Measurements from ENCODE around the gene TMEM150C.
A peak's percentile ranks its signal among the peaks of the same experiment; 100 is the strongest.

TMEM150C gene

GRCh38 chr4:82561786-82562563 is at the start of gene TMEM150C:
Gene TMEM150C (minus strand): TSS chr4:82561988. CDS start chr4:82504657, 57,331 bp downstream.
- peaks cover 12% of the 10 kb centered on the region for H3K27me3 ChIP-seq (ENCODE audit: control insufficient read depth, insufficient read depth, low read length)
- H3K4me1 ChIP-seq (ENCODE audit: control insufficient read depth, insufficient read depth, low read length) = no peaks in the 10 kb centered on the region
- H3K9me3 ChIP-seq (ENCODE audit: control insufficient read depth, low read length) = no peaks in the 10 kb centered on the region
- H3K9ac ChIP-seq (ENCODE audit: low read length) = peak within 1 kb of the TSS; percentile 33
- H3K4me3 ChIP-seq (ENCODE audit: low read length) = no peak within 1 kb of the TSS
- no peaks in the 10 kb centered on the region for H3K36me3 ChIP-seq (ENCODE audit: control insufficient read depth, insufficient read depth, low read length)

- Histone ChIP-seq H3K9me3 (ENCODE audit: control insufficient read depth, low read length) (no peaks in the 10 kb centered on the region), H3K36me3 (ENCODE audit: control insufficient read depth, insufficient read depth, low read length) (no peaks in the 10 kb centered on the region), H3K27me3 (ENCODE audit: control insufficient read depth, insufficient read depth, low read length) (no peaks in the 10 kb centered on the region), H3K4me3 (ENCODE audit: low read length) (no peak overlapping the region), H3K9ac (ENCODE audit: low read length) (no peak overlapping the region), H3K4me1 (ENCODE audit: control insufficient read depth, insufficient read depth, low read length) (no peaks in the 10 kb centered on the region)
These were observed 49.7 kb upstream of the TMEM150C start for GRCh38 chr4:82611527-82611926.

- no peaks in the 10 kb centered on the region for H3K9me3 ChIP-seq (ENCODE audit: control insufficient read depth, low read length)
- no peak overlapping the region for H3K4me3 ChIP-seq (ENCODE audit: low read length)
- H3K9ac ChIP-seq (ENCODE audit: low read length) = no peak overlapping the region
- H3K4me1 ChIP-seq (ENCODE audit: control insufficient read depth, insufficient read depth, low read length) = no peaks in the 10 kb centered on the region
- no peaks in the 10 kb centered on the region for H3K27me3 ChIP-seq (ENCODE audit: control insufficient read depth, insufficient read depth, low read length)
- no peaks in the 10 kb centered on the region for H3K36me3 ChIP-seq (ENCODE audit: control insufficient read depth, insufficient read depth, low read length)
These were observed 48.3 kb upstream of the TMEM150C start for GRCh38 chr4:82610041-82610440.

GRCh38 chr4:82606622-82607021 is 44.8 kb upstream of the TMEM150C start:
- no peak overlapping the region for H3K4me3 ChIP-seq (ENCODE audit: low read length)
- H3K36me3 ChIP-seq (ENCODE audit: control insufficient read depth, insufficient read depth, low read length) = no peaks in the 10 kb centered on the region
- H3K27me3 ChIP-seq (ENCODE audit: control insufficient read depth, insufficient read depth, low read length) = no peaks in the 10 kb centered on the region
- H3K9ac ChIP-seq (ENCODE audit: low read length) = no peak overlapping the region
- H3K9me3 ChIP-seq (ENCODE audit: control insufficient read depth, low read length) = no peaks in the 10 kb centered on the region
- no peaks in the 10 kb centered on the region for H3K4me1 ChIP-seq (ENCODE audit: control insufficient read depth, insufficient read depth, low read length)

- no peak overlapping the region for H3K9ac ChIP-seq (ENCODE audit: low read length)
- no peaks in the 10 kb centered on the region for H3K4me1 ChIP-seq (ENCODE audit: control insufficient read depth, insufficient read depth, low read length)
- no peaks in the 10 kb centered on the region for H3K27me3 ChIP-seq (ENCODE audit: control insufficient read depth, insufficient read depth, low read length)
- no peak overlapping the region for H3K4me3 ChIP-seq (ENCODE audit: low read length)
- no peaks in the 10 kb centered on the region for H3K36me3 ChIP-seq (ENCODE audit: control insufficient read depth, insufficient read depth, low read length)
- H3K9me3 ChIP-seq (ENCODE audit: control insufficient read depth, low read length) = no peaks in the 10 kb centered on the region
These were observed 42.7 kb upstream of the TMEM150C start for GRCh38 chr4:82604522-82604921.

GRCh38 chr4:82601242-82602015 is 39.6 kb upstream of the TMEM150C start:
- no peaks in the 10 kb centered on the region for H3K27me3 ChIP-seq (ENCODE audit: control insufficient read depth, insufficient read depth, low read length)
- no peaks in the 10 kb centered on the region for H3K4me1 ChIP-seq (ENCODE audit: control insufficient read depth, insufficient read depth, low read length)
- H3K9ac ChIP-seq (ENCODE audit: low read length) = no peak overlapping the region
- no peak overlapping the region for H3K4me3 ChIP-seq (ENCODE audit: low read length)
- no peaks in the 10 kb centered on the region for H3K36me3 ChIP-seq (ENCODE audit: control insufficient read depth, insufficient read depth, low read length)
- H3K9me3 ChIP-seq (ENCODE audit: control insufficient read depth, low read length) = no peaks in the 10 kb centered on the region

GRCh38 chr4:82599336-82599735 is 37.5 kb upstream of the TMEM150C start:
- Histone ChIP-seq H3K9ac (ENCODE audit: low read length) (no peak overlapping the region), H3K4me3 (ENCODE audit: low read length) (no peak overlapping the region), H3K27me3 (ENCODE audit: control insufficient read depth, insufficient read depth, low read length) (no peaks in the 10 kb centered on the region), H3K36me3 (ENCODE audit: control insufficient read depth, insufficient read depth, low read length) (no peaks in the 10 kb centered on the region), H3K9me3 (ENCODE audit: control insufficient read depth, low read length) (no peaks in the 10 kb centered on the region), H3K4me1 (ENCODE audit: control insufficient read depth, insufficient read depth, low read length) (no peaks in the 10 kb centered on the region)

- no peak overlapping the region for H3K4me3 ChIP-seq (ENCODE audit: low read length)
- H3K9me3 ChIP-seq (ENCODE audit: control insufficient read depth, low read length) = no peaks in the 10 kb centered on the region
- no peaks in the 10 kb centered on the region for H3K36me3 ChIP-seq (ENCODE audit: control insufficient read depth, insufficient read depth, low read length)
- H3K9ac ChIP-seq (ENCODE audit: low read length) = no peak overlapping the region
- peaks cover 5% of the 10 kb centered on the region for H3K27me3 ChIP-seq (ENCODE audit: control insufficient read depth, insufficient read depth, low read length)
- H3K4me1 ChIP-seq (ENCODE audit: control insufficient read depth, insufficient read depth, low read length) = no peaks in the 10 kb centered on the region
These were observed 32.7 kb upstream of the TMEM150C start for GRCh38 chr4:82594456-82594855.

GRCh38 chr4:82593411-82593810 is 31.6 kb upstream of the TMEM150C start:
- H3K4me3 ChIP-seq (ENCODE audit: low read length) = no peak overlapping the region
- H3K36me3 ChIP-seq (ENCODE audit: control insufficient read depth, insufficient read depth, low read length) = no peaks in the 10 kb centered on the region
- H3K9ac ChIP-seq (ENCODE audit: low read length) = no peak overlapping the region
- H3K27me3 ChIP-seq (ENCODE audit: control insufficient read depth, insufficient read depth, low read length) = peaks cover 5% of the 10 kb centered on the region
- H3K4me1 ChIP-seq (ENCODE audit: control insufficient read depth, insufficient read depth, low read length) = no peaks in the 10 kb centered on the region
- no peaks in the 10 kb centered on the region for H3K9me3 ChIP-seq (ENCODE audit: control insufficient read depth, low read length)

- H3K36me3 ChIP-seq (ENCODE audit: control insufficient read depth, insufficient read depth, low read length) = no peaks in the 10 kb centered on the region
- no peak overlapping the region for H3K4me3 ChIP-seq (ENCODE audit: low read length)
- no peaks in the 10 kb centered on the region for H3K4me1 ChIP-seq (ENCODE audit: control insufficient read depth, insufficient read depth, low read length)
These were observed 30.9 kb upstream of the TMEM150C start for GRCh38 chr4:82592639-82593038.

GRCh38 chr4:82591592-82591991 is 29.8 kb upstream of the TMEM150C start:
- Histone ChIP-seq H3K27me3 (ENCODE audit: control insufficient read depth, insufficient read depth, low read length) (peaks cover 5% of the 10 kb centered on the region), H3K4me1 (ENCODE audit: control insufficient read depth, insufficient read depth, low read length) (no peaks in the 10 kb centered on the region), H3K9me3 (ENCODE audit: control insufficient read depth, low read length) (no peaks in the 10 kb centered on the region), H3K36me3 (ENCODE audit: control insufficient read depth, insufficient read depth, low read length) (no peaks in the 10 kb centered on the region), H3K4me3 (ENCODE audit: low read length) (no peak overlapping the region), H3K9ac (ENCODE audit: low read length) (no peak overlapping the region)

More at GRCh38 chr4:82592639-82593038, 30.9 kb upstream of the TMEM150C start:
- Histone ChIP-seq H3K9me3 (ENCODE audit: control insufficient read depth, low read length) (no peaks in the 10 kb centered on the region), H3K9ac (ENCODE audit: low read length) (no peak overlapping the region), H3K27me3 (ENCODE audit: control insufficient read depth, insufficient read depth, low read length) (peaks cover 5% of the 10 kb centered on the region)

- Histone ChIP-seq H3K27me3 (ENCODE audit: control insufficient read depth, insufficient read depth, low read length) (peaks cover 5% of the 10 kb centered on the region), H3K36me3 (ENCODE audit: control insufficient read depth, insufficient read depth, low read length) (no peaks in the 10 kb centered on the region), H3K9me3 (ENCODE audit: control insufficient read depth, low read length) (no peaks in the 10 kb centered on the region), H3K4me1 (ENCODE audit: control insufficient read depth, insufficient read depth, low read length) (no peaks in the 10 kb centered on the region), H3K4me3 (ENCODE audit: low read length) (no peak overlapping the region), H3K9ac (ENCODE audit: low read length) (no peak overlapping the region)
These were observed 28.0 kb upstream of the TMEM150C start for GRCh38 chr4:82589756-82590155.

Measured in mucosa of stomach (tissue), 1 donor.